Liver (tissue), 9 donors: ENCODE measurements around the gene YDJC. TPM values are rescaled to one million over a fixed set of nuclear protein-coding genes. Genes with fewer than 3 reads are reported as not detected.

Experiments
- DNase-seq: peaks from one replicate; pipeline ENCODE4 v3.0.0-alpha.2; 2017; ENCODE audit warnings: low spot score
- H3K27ac ChIP-seq, 2 donors: one replicate each; pipeline ENCODE4 v1.7.0; 2013; ENCODE audit warnings: inconsistent platforms in 2 of 2, low read length in 2 of 2, control low read depth in 1 of 2, low read depth in 1 of 2, mild to moderate bottlenecking in 1 of 2
- H3K27me3 ChIP-seq, 4 donors: one replicate each; pipeline versions ENCODE4 v1.6.1 to v1.7.0; 2013; ENCODE audit warnings: low read length in 3 of 4, inconsistent platforms in 1 of 4, mild to moderate bottlenecking in 1 of 4, moderate library complexity in 1 of 4; ENCODE audit not compliant: control insufficient read depth in 4 of 4, insufficient read depth in 4 of 4
- H3K36me3 ChIP-seq, 4 donors: one replicate each; pipeline versions ENCODE4 v1.6.1 to v1.7.0; 2013; ENCODE audit warnings: low read length in 3 of 4, mild to moderate bottlenecking in 3 of 4, low read depth in 1 of 4, moderate library complexity in 1 of 4; ENCODE audit not compliant: control insufficient read depth in 4 of 4, insufficient read depth in 3 of 4
- H3K4me1 ChIP-seq, 4 donors: one replicate each; pipeline versions ENCODE4 v1.6.1 to v1.7.0; 2013; ENCODE audit warnings: low read length in 3 of 4, mild to moderate bottlenecking in 3 of 4, moderate library complexity in 1 of 4; ENCODE audit not compliant: control insufficient read depth in 4 of 4, insufficient read depth in 4 of 4
- H3K4me3 ChIP-seq, 3 donors: one replicate each; pipeline versions ENCODE4 v1.6.1 to v1.7.0; 2013; ENCODE audit warnings: low read length in 3 of 3, control low read depth in 1 of 3, low read depth in 1 of 3, mild to moderate bottlenecking in 1 of 3
- H3K9ac ChIP-seq, 2 donors: one replicate each; pipeline ENCODE4 v1.7.0; 2013; ENCODE audit warnings: low read length in 2 of 2, mild to moderate bottlenecking in 2 of 2, moderate library complexity in 2 of 2, control low read depth in 1 of 2, low read depth in 1 of 2
- H3K9me3 ChIP-seq, 4 donors: one replicate each; pipeline versions ENCODE4 v1.6.1 to v1.7.0; 2013; ENCODE audit warnings: low read length in 3 of 4; ENCODE audit not compliant: control insufficient read depth in 4 of 4
- ATF3 ChIP-seq: IDR thresholded peaks from 2 replicates; pipeline ENCODE4 v1.6.1; 2016; ENCODE audit warnings: antibody characterized with exemption
- EGR1 ChIP-seq, 2 donors: IDR thresholded peaks; 2 replicates each; pipeline ENCODE4 v1.6.1; 2016 to 2018; ENCODE audit warnings: antibody characterized with exemption in 2 of 2, low read depth in 2 of 2
- FOXA1 ChIP-seq: IDR thresholded peaks from 2 replicates; pipeline ENCODE4 v1.6.1; 2016; ENCODE audit warnings: antibody characterized with exemption
- FOXA2 ChIP-seq: IDR thresholded peaks from 2 replicates; pipeline ENCODE4 v1.6.1; 2016; ENCODE audit warnings: antibody characterized with exemption
- GABPA ChIP-seq, 2 donors: IDR thresholded peaks in 1 of 2; conservative IDR thresholded peaks in 1 of 2; 2 replicates each; pipeline ENCODE4 v1.6.1; 2016; ENCODE audit warnings: antibody characterized with exemption in 2 of 2, mild to moderate bottlenecking in 1 of 2, moderate library complexity in 1 of 2
- HNF4A ChIP-seq, 2 donors: conservative IDR thresholded peaks; 2 replicates each; pipeline ENCODE4 v1.6.1; 2016; ENCODE audit warnings: antibody characterized with exemption in 2 of 2, mild to moderate bottlenecking in 2 of 2
- HNF4G ChIP-seq: IDR thresholded peaks from 2 replicates; pipeline ENCODE4 v1.6.1; 2016; ENCODE audit warnings: antibody characterized with exemption
- JUND ChIP-seq, 2 donors: IDR thresholded peaks; 2 replicates each; pipeline ENCODE4 v1.6.1; 2016; ENCODE audit warnings: antibody characterized with exemption in 2 of 2
- RAD21 ChIP-seq, 2 donors: IDR thresholded peaks; 2 replicates each; pipeline ENCODE4 v1.6.1; 2016; ENCODE audit warnings: antibody characterized with exemption in 2 of 2, mild to moderate bottlenecking in 2 of 2
- REST ChIP-seq: IDR thresholded peaks from 2 replicates; pipeline ENCODE4 v1.6.1; 2016; ENCODE audit warnings: antibody characterized with exemption, mild to moderate bottlenecking
- RXRA ChIP-seq, 2 donors: IDR thresholded peaks; 2 replicates each; pipeline ENCODE4 v1.6.1; 2017 to 2018; ENCODE audit warnings: antibody characterized with exemption in 2 of 2, mild to moderate bottlenecking in 1 of 2
- SP1 ChIP-seq: IDR thresholded peaks from 2 replicates; pipeline ENCODE4 v1.6.1; 2018; ENCODE audit warnings: antibody characterized with exemption, mild to moderate bottlenecking
- TAF1 ChIP-seq: conservative IDR thresholded peaks from 2 replicates; pipeline ENCODE4 v1.6.1; 2016; ENCODE audit warnings: antibody characterized with exemption, mild to moderate bottlenecking
- YY1 ChIP-seq: IDR thresholded peaks from 2 replicates; pipeline ENCODE4 v1.6.1; 2016; ENCODE audit warnings: antibody characterized with exemption, mild to moderate bottlenecking
- ZBTB33 ChIP-seq: IDR thresholded peaks from 2 replicates; pipeline ENCODE4 v1.6.1; 2016; ENCODE audit warnings: antibody characterized with exemption
- WGBS: extraction: QIAGEN DNeasy Blood & Tissue Kit; methylation state at CpG from one replicate; pipeline ENCODE4 v1.1.7; 2013; 5-methylcytosine and 5-hydroxymethylcytosine counted together
- polyA plus RNA-seq, 2 donors: library from polyadenylated mRNA; stranded (reverse) in 1 of 2; unstranded in 1 of 2; fragments of 200-250 nt in 1 of 2; fragments of >200 nt in 1 of 2; fragmentation: Nextera tagmentation in 1 of 2; extraction: Ambion mirVana in 1 of 2; gene quantifications; one replicate each; pipeline versions ENCODE4 v1.2.1 to v1.2.3, GENCODE V29; 2013 to 2015
- total RNA-seq, 2 donors: library from RNA; depleted of rRNA; stranded (reverse); fragments of >200 nt; gene quantifications; one replicate each; pipeline ENCODE4 v1.2.3, GENCODE V29; 2014
- donor health status: healthy.
- donor health status: healthy.
- donor health status: healthy.
- donor health status: healthy.
- donor health status: healthy.

YDJC gene
- total and polyA plus RNA-seq, 4 donors, result 8.0 to 18.7 (median 8.3) TPM

- no peak for DNase-seq
- H3K4me3 ChIP-seq, result no peak overlapping the region
- TF ChIP-seq JUND (IDR thresholded peaks at IDR 0.05) (no peak), GABPA (IDR thresholded peaks at IDR 0.05 in 1 of 2, conservative IDR thresholded peaks at IDR 0.05 in 1 of 2) (no peak), REST (no peak)
- H3K9ac ChIP-seq, result no peak overlapping the region
- no peaks in the 10 kb centered on the region for H3K27me3 ChIP-seq
- H3K27ac ChIP-seq, result no peak overlapping the region
- H3K4me1 ChIP-seq, result peaks cover 0 to 13% (median 4%) of the 10 kb centered on the region in 4 donors
- H3K36me3 ChIP-seq, result no peaks in the 10 kb centered on the region
- no peaks in the 10 kb centered on the region for H3K9me3 ChIP-seq
- 82% methylated on average over 7 of the region's 7 CpGs for WGBS
Measured at GRCh38 chr22:21660904-21661303, 31.1 kb upstream of the YDJC start.

- Histone ChIP-seq H3K36me3 (no peaks in the 10 kb centered on the region), H3K9me3 (no peaks in the 10 kb centered on the region), H3K27ac (no peak overlapping the region), H3K9ac (no peak overlapping the region), H3K27me3 (no peaks in the 10 kb centered on the region), H3K4me1 (peaks cover 0 to 8% (median 3%) of the 10 kb centered on the region in 4 donors), H3K4me3 (no peak overlapping the region)
- no peak for DNase-seq
- 89% methylated on average over 7 of the region's 7 CpGs for WGBS
- no peak for TF ChIP-seq SP1
- no peak for TF ChIP-seq GABPA (IDR thresholded peaks at IDR 0.05 in 1 of 2, conservative IDR thresholded peaks at IDR 0.05 in 1 of 2)
- no peak for TF ChIP-seq EGR1 (IDR thresholded peaks at IDR 0.05; ENCODE audit: low read depth in 2 of 2)
- TF ChIP-seq RAD21 (IDR thresholded peaks at IDR 0.05), result no peak
- no peak for TF ChIP-seq JUND (IDR thresholded peaks at IDR 0.05)
- no peak for TF ChIP-seq FOXA1
- no peak for TF ChIP-seq RXRA (IDR thresholded peaks at IDR 0.05)
- no peak for TF ChIP-seq HNF4A (conservative IDR thresholded peaks at IDR 0.05)
- TF ChIP-seq REST, result no peak
- TF ChIP-seq YY1, result no peak
- no peak for TF ChIP-seq TAF1
- no peak for TF ChIP-seq ZBTB33
- TF ChIP-seq ATF3, result no peak
- no peak for TF ChIP-seq FOXA2
- no peak for TF ChIP-seq HNF4G
Measured at GRCh38 chr22:21659864-21660525, 30.2 kb upstream of the YDJC start.
